OCI-LY3 (cell line): Measurements from ENCODE around the gene SAMM50.

Experiments
- H2AFZ ChIP-seq: fragments of 200-600, 300-600 bp; shearing (Covaris generic); 2 replicates; pipeline ENCODE4 v1.6.0; 2014; ENCODE audit warnings: antibody characterized with exemption, low read depth, low read length
- H3K27ac ChIP-seq: fragments of 200-600, 300-600 bp; sonication (generic); 2 replicates; pipeline ENCODE4 v1.5.1; 2014; ENCODE audit warnings: mild to moderate bottlenecking, low read length, moderate library complexity, mixed read lengths
- H3K27me3 ChIP-seq: fragments of 200-600, 300-600 bp; sonication (generic); 2 replicates; pipeline ENCODE4 v1.6.1; 2014; ENCODE audit warnings: low read depth, low read length, mixed read lengths
- H3K36me3 ChIP-seq: fragments of 200-600, 300-600 bp; sonication (generic); replicated peaks from 2 replicates; pipeline ENCODE3; 2014; ENCODE audit warnings: low read depth, low read length, mixed read lengths
- H3K4me1 ChIP-seq: fragments of 300-600, 200-600 bp; sonication (generic); 2 replicates; pipeline ENCODE4 v1.6.1; 2014; ENCODE audit warnings: low read length, mixed read lengths
- H3K4me2 ChIP-seq: fragments of 200-600, 300-600 bp; sonication (generic); 2 replicates; pipeline ENCODE4 v1.6.1; 2014; ENCODE audit warnings: low read length, mixed read lengths
- H3K4me3 ChIP-seq: fragments of 300-600, 200-600 bp; sonication (generic); 2 replicates; pipeline ENCODE4 v1.5.1; 2014; ENCODE audit warnings: antibody characterized with exemption, mild to moderate bottlenecking, low read length, moderate library complexity
- H3K79me2 ChIP-seq: fragments of 300-600, 200-600 bp; shearing (Covaris generic); 2 replicates; pipeline ENCODE4 v1.6.1; 2014; ENCODE audit warnings: mild to moderate bottlenecking, low read length, mixed read lengths
- H3K9ac ChIP-seq: fragments of 300-600, 200-600 bp; shearing (Covaris generic); 2 replicates; pipeline ENCODE4 v1.6.0; 2014; ENCODE audit warnings: mild to moderate bottlenecking, low read length, moderate library complexity
- H3K9me3 ChIP-seq: fragments of 200-600, 300-600 bp; shearing (Covaris generic); 2 replicates; pipeline ENCODE4 v1.6.1; 2014; ENCODE audit warnings: low read length, mixed read lengths; ENCODE audit not compliant: insufficient read depth
- H4K20me1 ChIP-seq: fragments of 200-600, 300-600 bp; sonication (generic); 2 replicates; pipeline ENCODE4 v1.6.1; 2016; ENCODE audit warnings: low read length, mixed read lengths; ENCODE audit not compliant: insufficient read depth
- EZH2phosphoT487 ChIP-seq: fragments of 200-600 bp; shearing (Covaris generic); IDR thresholded peaks from 2 replicates; pipeline ENCODE4 v1.6.1; 2018; ENCODE audit warnings: antibody characterized with exemption, mixed run types, low read depth
- TF ChIP-seq, protein P1 (sequence below): fragments of 200-600, 300-600 bp; sonication (generic); IDR thresholded peaks from 2 replicates; pipeline ENCODE4 v1.5.1; 2014; ENCODE audit warnings: antibody characterized with exemption, low read length, low read depth

Gene SAMM50

DNA sequence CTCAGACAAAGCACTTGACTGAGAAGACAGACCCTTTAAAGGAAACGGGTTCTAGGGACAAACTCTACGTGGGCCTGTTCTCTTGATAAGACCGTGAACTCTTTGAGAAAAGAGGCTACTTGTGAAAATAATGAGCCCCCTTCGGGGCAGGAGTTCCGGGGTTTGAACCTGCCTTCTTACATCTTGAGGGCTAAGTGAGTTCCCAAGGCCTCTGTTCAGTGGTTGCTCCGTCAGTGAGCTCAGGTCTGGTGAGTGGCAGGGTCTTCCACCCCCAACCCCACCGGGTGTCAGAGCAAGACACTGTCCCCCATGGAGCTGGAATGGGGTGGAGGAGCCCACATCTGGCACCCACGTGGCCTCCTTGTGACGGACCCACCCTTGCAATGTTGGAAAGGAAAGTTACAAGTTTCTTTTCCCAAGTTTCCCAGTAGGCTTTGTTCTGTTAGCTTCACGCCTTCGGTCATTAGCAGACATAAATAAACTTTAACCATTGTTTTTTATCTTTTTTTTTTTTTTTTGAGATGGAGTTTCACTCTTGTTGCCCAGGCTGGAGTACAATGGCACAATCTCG, 6.3 kb upstream of the SAMM50 start:
- H3K36me3 ChIP-seq, result no peaks in the 10 kb centered on the region
- H3K4me2 ChIP-seq, result no peak overlapping the region
- no peak overlapping the region for H3K4me3 ChIP-seq
- peaks cover 2% of the 10 kb centered on the region for H3K79me2 ChIP-seq
- H3K9me3 ChIP-seq, result no peaks in the 10 kb centered on the region
- TF ChIP-seq, protein P1, sequence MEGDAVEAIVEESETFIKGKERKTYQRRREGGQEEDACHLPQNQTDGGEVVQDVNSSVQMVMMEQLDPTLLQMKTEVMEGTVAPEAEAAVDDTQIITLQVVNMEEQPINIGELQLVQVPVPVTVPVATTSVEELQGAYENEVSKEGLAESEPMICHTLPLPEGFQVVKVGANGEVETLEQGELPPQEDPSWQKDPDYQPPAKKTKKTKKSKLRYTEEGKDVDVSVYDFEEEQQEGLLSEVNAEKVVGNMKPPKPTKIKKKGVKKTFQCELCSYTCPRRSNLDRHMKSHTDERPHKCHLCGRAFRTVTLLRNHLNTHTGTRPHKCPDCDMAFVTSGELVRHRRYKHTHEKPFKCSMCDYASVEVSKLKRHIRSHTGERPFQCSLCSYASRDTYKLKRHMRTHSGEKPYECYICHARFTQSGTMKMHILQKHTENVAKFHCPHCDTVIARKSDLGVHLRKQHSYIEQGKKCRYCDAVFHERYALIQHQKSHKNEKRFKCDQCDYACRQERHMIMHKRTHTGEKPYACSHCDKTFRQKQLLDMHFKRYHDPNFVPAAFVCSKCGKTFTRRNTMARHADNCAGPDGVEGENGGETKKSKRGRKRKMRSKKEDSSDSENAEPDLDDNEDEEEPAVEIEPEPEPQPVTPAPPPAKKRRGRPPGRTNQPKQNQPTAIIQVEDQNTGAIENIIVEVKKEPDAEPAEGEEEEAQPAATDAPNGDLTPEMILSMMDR, result no peak
- no peak for TF ChIP-seq EZH2phosphoT487
- H3K4me1 ChIP-seq, result peaks cover 6% of the 10 kb centered on the region
- H4K20me1 ChIP-seq, result no peaks in the 10 kb centered on the region
- H2AFZ ChIP-seq, result no peak overlapping the region
- H3K27ac ChIP-seq, result no peak overlapping the region
- H3K9ac ChIP-seq, result no peak overlapping the region
- H3K27me3 ChIP-seq, result no peaks in the 10 kb centered on the region

DNA sequence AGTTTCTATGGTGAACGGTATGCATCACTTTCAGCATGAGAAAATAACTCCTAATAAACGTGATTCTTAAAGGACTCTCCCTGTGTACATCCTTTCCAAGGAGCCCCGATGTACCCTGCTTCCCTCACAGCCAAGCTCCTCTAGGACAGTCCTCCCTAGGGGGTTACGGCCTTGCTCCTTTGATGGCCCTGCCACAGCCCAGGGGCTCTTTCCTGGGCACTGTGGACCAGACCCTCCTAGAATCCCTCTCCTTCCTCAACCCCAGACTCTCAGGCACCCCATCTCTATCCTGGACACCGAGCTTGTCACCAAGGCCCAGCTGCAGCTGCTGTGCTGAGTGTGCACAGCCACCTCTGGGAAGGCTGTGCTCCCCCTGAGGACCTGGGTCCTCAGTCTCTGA, 3.9 kb upstream of the SAMM50 start:
- Histone ChIP-seq H3K4me1 (peaks cover 11% of the 10 kb centered on the region), H3K9ac (no peak overlapping the region), H3K4me3 (no peak overlapping the region), H3K36me3 (no peaks in the 10 kb centered on the region), H3K9me3 (no peaks in the 10 kb centered on the region), H3K27ac (no peak overlapping the region), H3K4me2 (no peak overlapping the region), H4K20me1 (no peaks in the 10 kb centered on the region), H3K79me2 (peaks cover 25% of the 10 kb centered on the region), H2AFZ (no peak overlapping the region), H3K27me3 (no peaks in the 10 kb centered on the region)
- TF ChIP-seq, protein P1, result no peak
- TF ChIP-seq EZH2phosphoT487, result no peak

DNA sequence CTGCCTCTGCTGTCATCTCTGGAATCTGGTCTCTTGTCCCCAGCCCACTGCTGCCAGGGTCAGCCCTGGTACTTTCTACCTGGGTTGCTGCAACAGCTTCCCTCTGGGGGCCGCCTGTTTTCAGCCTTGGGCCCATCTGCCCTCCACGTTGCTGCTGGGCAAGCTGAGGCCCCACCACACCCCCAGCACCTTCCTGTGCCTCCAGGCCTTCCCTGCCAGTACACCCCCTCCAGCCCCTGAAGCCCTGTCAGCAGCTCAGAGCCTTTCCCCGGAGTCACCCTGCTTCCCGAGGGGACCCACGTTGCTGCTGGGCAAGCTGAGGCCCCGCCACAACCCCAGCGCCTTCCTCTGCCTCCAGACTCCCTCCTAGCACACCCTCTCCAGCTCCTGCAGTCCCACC, 3.3 kb upstream of the SAMM50 start:
- no peak overlapping the region for H3K27ac ChIP-seq
- TF ChIP-seq EZH2phosphoT487, result no peak
- TF ChIP-seq, protein P1, result no peak
- no peak overlapping the region for H2AFZ ChIP-seq
- H3K36me3 ChIP-seq, result no peaks in the 10 kb centered on the region
- H3K9ac ChIP-seq, result no peak overlapping the region
- no peak overlapping the region for H3K4me3 ChIP-seq
- peaks cover 16% of the 10 kb centered on the region for H3K4me1 ChIP-seq
- H3K27me3 ChIP-seq, result no peaks in the 10 kb centered on the region
- H3K9me3 ChIP-seq, result no peaks in the 10 kb centered on the region
- peaks cover 31% of the 10 kb centered on the region for H3K79me2 ChIP-seq
- no peak overlapping the region for H3K4me2 ChIP-seq
- no peaks in the 10 kb centered on the region for H4K20me1 ChIP-seq

DNA sequence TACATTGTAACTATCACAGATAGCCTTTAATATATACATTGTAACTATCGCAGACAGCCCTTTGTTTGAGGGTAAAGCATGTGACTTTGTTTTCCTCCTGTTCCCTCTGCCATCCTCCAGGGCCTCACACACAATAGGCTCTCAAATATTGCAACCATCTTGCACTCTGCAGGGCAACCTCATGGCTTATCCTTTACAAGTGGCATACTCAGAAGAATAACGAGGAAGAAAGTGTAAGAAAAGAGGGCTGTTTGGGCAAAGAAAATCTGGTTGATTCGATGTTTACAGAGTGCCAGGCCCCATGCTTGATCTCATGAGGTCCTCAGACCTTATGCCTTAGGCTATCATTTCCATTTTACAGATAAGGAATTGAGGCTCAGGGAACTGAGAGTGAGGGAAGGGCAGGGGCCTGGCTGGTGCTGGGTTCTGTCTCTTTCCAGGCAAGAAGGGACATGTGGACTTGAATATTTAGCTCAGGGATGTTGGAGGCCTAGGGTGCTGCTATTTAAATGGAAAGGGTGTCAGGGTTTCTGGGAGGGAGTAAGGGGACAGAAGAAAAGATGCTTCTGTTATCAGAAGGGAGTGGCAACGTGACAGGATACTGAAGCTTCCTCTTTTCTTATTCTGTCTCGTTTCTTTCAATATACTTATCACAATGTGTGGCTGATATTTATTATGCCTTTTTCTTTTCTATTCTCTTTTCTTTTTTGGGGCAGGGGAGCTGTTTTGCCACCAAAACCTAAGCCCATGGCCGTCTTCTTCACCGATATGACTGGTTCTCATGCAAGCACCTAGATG, 1.1 kb upstream of the SAMM50 start:
- TF ChIP-seq, protein P1, result no peak
- TF ChIP-seq EZH2phosphoT487, result no peak
- H4K20me1 ChIP-seq, result no peaks in the 10 kb centered on the region
- H3K36me3 ChIP-seq, result no peaks in the 10 kb centered on the region
- peaks cover 52% of the 10 kb centered on the region for H3K79me2 ChIP-seq
- peaks cover 16% of the 10 kb centered on the region for H3K4me1 ChIP-seq
- H3K4me3 ChIP-seq, result peak overlapping the region; percentile 91
- 0 out of 2 replicates have a peak overlapping the region, but pooled peaks have one; percentile 81 for H2AFZ ChIP-seq
- no peaks in the 10 kb centered on the region for H3K9me3 ChIP-seq
- peak overlapping the region; percentile 51 for H3K27ac ChIP-seq
- peak overlapping the region; percentile 82 for H3K4me2 ChIP-seq
- H3K27me3 ChIP-seq, result no peaks in the 10 kb centered on the region
- H3K9ac ChIP-seq, result peak overlapping the region; percentile 93
